A549 (cell line): ENCODE data around the gene DEFB110. TPM values are rescaled to one million over a fixed set of nuclear protein-coding genes. Genes with fewer than 3 reads are reported as not detected.

Source experiments
- ATAC-seq, 2 experiments: fragments of 200-7000 bp in 1 of 2; fragments of >200 bp in 1 of 2; cut with Nextera tagmentation in 1 of 2; cut with Tn5 transposase in 1 of 2; 3 replicates each; pipeline versions ENCODE4 v1.8.0 to v1.9.1; 2018 to 2020; ENCODE audit warnings: mild to moderate bottlenecking in 1 of 2, moderate library complexity in 1 of 2
- CTCF ChIA-PET: fragments of 300-600 bp; sonication (Branson Sonifier 250); formaldehyde crosslinking; extraction: SDS; loops from one replicate; lab custom pipeline; 2021; ENCODE audit warnings: antibody characterized with exemption, inconsistent platforms; lab: Yijun Ruan, JAX
- POLR2A ChIA-PET: fragments of 350-600 bp; formaldehyde crosslinking; extraction: SDS; loops from one replicate; lab custom pipeline; 2021; ENCODE audit warnings: antibody characterized with exemption, inconsistent platforms; lab: Yijun Ruan, JAX
- DNase-seq, 2 experiments: peaks; one replicate each; pipeline versions ENCODE4 v3.0.0 to v3.0.0-alpha.2; 2011 to 2016; ENCODE audit warnings: low read depth in 1 of 2, low spot score in 1 of 2
- FAIRE-seq: peaks from 2 replicates; lab custom pipeline; 2011; peaks lifted over from hg19 to GRCh38; lab: Jason Lieb, UNC
- H3K27ac ChIP-seq, 2 experiments: fragments of >200 bp; sonication (Bioruptor Twin); formaldehyde crosslinking; 3 replicates each; pipeline ENCODE4 v1.5.1; 2016 to 2017
- H3K4me1 ChIP-seq: fragments of >200 bp; sonication (Bioruptor Twin); formaldehyde crosslinking; 3 replicates; pipeline ENCODE4 v1.6.1; 2016
- H3K4me2 ChIP-seq: fragments of >200 bp; sonication (Bioruptor Twin); formaldehyde crosslinking; 3 replicates; pipeline ENCODE4 v1.6.1; 2016
- H3K4me3 ChIP-seq: fragments of >200 bp; sonication (Bioruptor Twin); formaldehyde crosslinking; 3 replicates; pipeline ENCODE4 v1.5.1; 2016
- H3K9me3 ChIP-seq: fragments of >200 bp; sonication (Bioruptor Twin); formaldehyde crosslinking; 3 replicates; pipeline ENCODE4 v1.6.1; 2016
- CHD2 ChIP-seq: fragments of 150-350 bp; IDR thresholded peaks from 2 replicates; pipeline ENCODE4 v1.6.1; 2014; ENCODE audit warnings: low read length; ENCODE audit not compliant: partially characterized antibody
- EP300 ChIP-seq, 2 experiments: fragments of >200 bp; sonication (Bioruptor Twin); formaldehyde crosslinking; IDR thresholded peaks; 2 replicates in 1 of 2; 3 replicates in 1 of 2; pipeline ENCODE4 v1.6.1; 2016 to 2017
- ESRRA ChIP-seq: fragments of 150-350 bp; IDR thresholded peaks from 2 replicates; pipeline ENCODE4 v1.6.1; 2014; ENCODE audit warnings: mild to moderate bottlenecking, low read length, borderline replicate concordance
- HDAC2 ChIP-seq: fragments of 200-600 bp; sonication (generic); IDR thresholded peaks from 2 replicates; pipeline ENCODE4 v1.6.1; 2016
- HEYL ChIP-seq: fragments of 250-450 bp; sonication (Bioruptor Pico); IDR thresholded peaks from 2 replicates; pipeline ENCODE4 v1.8.0; 2021; ENCODE audit warnings: mild to moderate bottlenecking, moderate library complexity
- HOXB13 ChIP-seq: fragments of 250-450 bp; sonication (Bioruptor Pico); IDR thresholded peaks from 2 replicates; pipeline ENCODE4 v1.5.0; 2020; ENCODE audit warnings: low read depth, mild to moderate bottlenecking, moderate library complexity
- JUN ChIP-seq, 2 experiments: fragments of >200 bp; sonication (Bioruptor Twin); formaldehyde crosslinking; IDR thresholded peaks; 2 replicates in 1 of 2; 3 replicates in 1 of 2; pipeline ENCODE4 v1.6.1; 2016 to 2017
- JUNB ChIP-seq: fragments of >200 bp; sonication (Bioruptor Twin); formaldehyde crosslinking; IDR thresholded peaks from 2 replicates; pipeline ENCODE4 v1.6.1; 2016
- KDM1A ChIP-seq: fragments of 200-600 bp; sonication (generic); IDR thresholded peaks from 2 replicates; pipeline ENCODE4 v1.6.1; 2016; ENCODE audit warnings: low read depth, mild to moderate bottlenecking
- KDM5A ChIP-seq: fragments of 200-600 bp; sonication (generic); IDR thresholded peaks from 2 replicates; pipeline ENCODE4 v1.6.1; 2016; ENCODE audit warnings: antibody characterized with exemption, mild to moderate bottlenecking
- MAFK ChIP-seq: fragments of 450-650 bp; IDR thresholded peaks from 2 replicates; pipeline ENCODE4 v1.6.1; 2014; ENCODE audit not compliant: partially characterized antibody
- MAZ ChIP-seq: fragments of 150-350 bp; IDR thresholded peaks from 2 replicates; pipeline ENCODE4 v1.6.1; 2014; ENCODE audit warnings: antibody characterized with exemption, low read depth, low read length, borderline replicate concordance
- MYC ChIP-seq: IDR thresholded peaks from 2 replicates; pipeline ENCODE4 v1.6.1; 2012; ENCODE audit warnings: mild to moderate bottlenecking, inconsistent platforms, low read length, improper control_type of control experiment, borderline replicate concordance
- PHF8 ChIP-seq: fragments of 200-600 bp; sonication (generic); IDR thresholded peaks from 2 replicates; pipeline ENCODE4 v1.6.1; 2016; ENCODE audit warnings: low read depth, mild to moderate bottlenecking, antibody characterized with exemption, moderate library complexity, borderline replicate concordance
- RARB ChIP-seq: fragments of 250-450 bp; sonication (Bioruptor Pico); IDR thresholded peaks from 2 replicates; pipeline ENCODE4 v1.8.0; 2021; ENCODE audit warnings: mild to moderate bottlenecking, moderate library complexity
- RCOR1 ChIP-seq: fragments of 150-350 bp; IDR thresholded peaks from 2 replicates; pipeline ENCODE4 v1.6.1; 2014; ENCODE audit warnings: antibody characterized with exemption, low read length, low read depth
- RFX5 ChIP-seq: fragments of 450-650 bp; IDR thresholded peaks from 2 replicates; pipeline ENCODE4 v1.7.1; 2014; ENCODE audit warnings: antibody characterized with exemption, mild to moderate bottlenecking, moderate library complexity
- RNF2 ChIP-seq: fragments of 200-600 bp; sonication (generic); IDR thresholded peaks from 2 replicates; pipeline ENCODE4 v1.6.1; 2016; ENCODE audit warnings: low read depth, mild to moderate bottlenecking, antibody characterized with exemption, moderate library complexity, borderline replicate concordance
- SMC3 ChIP-seq: fragments of >200 bp; sonication (Bioruptor Twin); formaldehyde crosslinking; IDR thresholded peaks from 3 replicates; pipeline ENCODE4 v1.6.1; 2018; ENCODE audit warnings: inconsistent platforms
- SREBF2 ChIP-seq: fragments of 450-650 bp; IDR thresholded peaks from 2 replicates; pipeline ENCODE4 v1.6.1; 2014; ENCODE audit warnings: mild to moderate bottlenecking, moderate library complexity
- TFCP2L1 ChIP-seq: fragments of 250-450 bp; sonication (Bioruptor Pico); IDR thresholded peaks from 2 replicates; pipeline ENCODE4 v1.5.0; 2021; ENCODE audit warnings: mild to moderate bottlenecking
- TP53 ChIP-seq: fragments of 250-450 bp; sonication (Bioruptor Pico); IDR thresholded peaks from 2 replicates; pipeline ENCODE4 v1.5.0; 2021; ENCODE audit warnings: mild to moderate bottlenecking, moderate library complexity
- ZFP36 ChIP-seq: fragments of 450-650 bp; IDR thresholded peaks from 2 replicates; pipeline ENCODE4 v1.6.1; 2014; ENCODE audit warnings: borderline replicate concordance; ENCODE audit not compliant: partially characterized antibody
- ZSCAN20 ChIP-seq: fragments of 250-450 bp; sonication (Bioruptor Pico); IDR thresholded peaks from 2 replicates; pipeline ENCODE4 v1.8.0; 2022; ENCODE audit warnings: mild to moderate bottlenecking, moderate library complexity
- WGBS: methylation state at CpG from one replicate; pipeline ENCODE4 v1.1.6; 2017; ENCODE audit errors: missing lambda C conversion rate; 5-methylcytosine and 5-hydroxymethylcytosine counted together
- polyA plus RNA-seq, 4 experiments: library from polyadenylated mRNA; depleted of rRNA in 3 of 4; stranded (reverse); fragments of >200 nt; fragmentation: RNase III in 1 of 4; extraction: RNeasy Plus Mini Kit Qiagen cat#74134 plus additional on column Dnase treatment in 1 of 4; gene quantifications; 2 replicates in 3 of 4; 3 replicates in 1 of 4; pipeline ENCODE4 v1.2.3, GENCODE V29; 2011 to 2017
- TF ChIP-seq, protein P1 (sequence below): fragments of >200 bp; sonication (Bioruptor Twin); formaldehyde crosslinking; IDR thresholded peaks from 3 replicates; pipeline ENCODE4 v1.5.1; 2016
- TF ChIP-seq, protein P2 (sequence below): fragments of >200 bp; sonication (Bioruptor Twin); formaldehyde crosslinking; IDR thresholded peaks from 3 replicates; pipeline ENCODE4 v1.6.1; 2016
- TF ChIP-seq, protein P3 (sequence below): fragments of 250-450 bp; sonication (Bioruptor Pico); IDR thresholded peaks from 2 replicates; pipeline ENCODE4 v1.5.0; 2020; ENCODE audit warnings: low read depth, mild to moderate bottlenecking, moderate library complexity

The DEFB110 gene
- polyA plus RNA-seq, 2 of the 4 experiments (the other 2 are of a cell fraction): not detected

GRCh38 chr6:49979584-49979983 lies 42.2 kb downstream of the DEFB110 start (continued):
- TF ChIP-seq, protein P1, sequence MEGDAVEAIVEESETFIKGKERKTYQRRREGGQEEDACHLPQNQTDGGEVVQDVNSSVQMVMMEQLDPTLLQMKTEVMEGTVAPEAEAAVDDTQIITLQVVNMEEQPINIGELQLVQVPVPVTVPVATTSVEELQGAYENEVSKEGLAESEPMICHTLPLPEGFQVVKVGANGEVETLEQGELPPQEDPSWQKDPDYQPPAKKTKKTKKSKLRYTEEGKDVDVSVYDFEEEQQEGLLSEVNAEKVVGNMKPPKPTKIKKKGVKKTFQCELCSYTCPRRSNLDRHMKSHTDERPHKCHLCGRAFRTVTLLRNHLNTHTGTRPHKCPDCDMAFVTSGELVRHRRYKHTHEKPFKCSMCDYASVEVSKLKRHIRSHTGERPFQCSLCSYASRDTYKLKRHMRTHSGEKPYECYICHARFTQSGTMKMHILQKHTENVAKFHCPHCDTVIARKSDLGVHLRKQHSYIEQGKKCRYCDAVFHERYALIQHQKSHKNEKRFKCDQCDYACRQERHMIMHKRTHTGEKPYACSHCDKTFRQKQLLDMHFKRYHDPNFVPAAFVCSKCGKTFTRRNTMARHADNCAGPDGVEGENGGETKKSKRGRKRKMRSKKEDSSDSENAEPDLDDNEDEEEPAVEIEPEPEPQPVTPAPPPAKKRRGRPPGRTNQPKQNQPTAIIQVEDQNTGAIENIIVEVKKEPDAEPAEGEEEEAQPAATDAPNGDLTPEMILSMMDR: no peak
- no peak for TF ChIP-seq TP53 (CRISPR knock-in tag)
- TF ChIP-seq, all 56 proteins: peak for 0

GRCh38 chr6:49978332-49979226 lies 43.2 kb downstream of the DEFB110 start:
- CTCF ChIA-PET: no interaction called here
- WGBS: 12% methylated on average over 3 of the region's 3 CpGs
- POLR2A ChIA-PET: no interaction called here
- Histone ChIP-seq H3K4me2 (peak overlapping the region; percentile 26; the same call in 2 of the 3 replicates), H3K4me1 (no peaks in the 10 kb centered on the region), H3K4me3 (no peak overlapping the region), H3K27ac (no peak overlapping the region), H3K9me3 (no peaks in the 10 kb centered on the region)
- DNase-seq (no peak), ATAC-seq (no peak), FAIRE-seq (no peak)
- TF ChIP-seq ZFP36 (no peak), TFCP2L1 (CRISPR knock-in tag) (no peak), RFX5 (no peak), SMC3 (no peak), ZSCAN20 (CRISPR knock-in tag) (no peak), EP300 (IDR thresholded peaks at IDR 0.05) (no peak), JUNB (no peak), JUN (IDR thresholded peaks at IDR 0.05) (no peak), MAZ (no peak), MYC (no peak), SREBF2 (no peak), KDM5A (no peak), PHF8 (no peak)
- TF ChIP-seq, protein P2, sequence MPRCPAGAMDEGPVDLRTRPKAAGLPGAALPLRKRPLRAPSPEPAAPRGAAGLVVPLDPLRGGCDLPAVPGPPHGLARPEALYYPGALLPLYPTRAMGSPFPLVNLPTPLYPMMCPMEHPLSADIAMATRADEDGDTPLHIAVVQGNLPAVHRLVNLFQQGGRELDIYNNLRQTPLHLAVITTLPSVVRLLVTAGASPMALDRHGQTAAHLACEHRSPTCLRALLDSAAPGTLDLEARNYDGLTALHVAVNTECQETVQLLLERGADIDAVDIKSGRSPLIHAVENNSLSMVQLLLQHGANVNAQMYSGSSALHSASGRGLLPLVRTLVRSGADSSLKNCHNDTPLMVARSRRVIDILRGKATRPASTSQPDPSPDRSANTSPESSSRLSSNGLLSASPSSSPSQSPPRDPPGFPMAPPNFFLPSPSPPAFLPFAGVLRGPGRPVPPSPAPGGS: no peak
- TF ChIP-seq, protein P1: no peak

DNA sequence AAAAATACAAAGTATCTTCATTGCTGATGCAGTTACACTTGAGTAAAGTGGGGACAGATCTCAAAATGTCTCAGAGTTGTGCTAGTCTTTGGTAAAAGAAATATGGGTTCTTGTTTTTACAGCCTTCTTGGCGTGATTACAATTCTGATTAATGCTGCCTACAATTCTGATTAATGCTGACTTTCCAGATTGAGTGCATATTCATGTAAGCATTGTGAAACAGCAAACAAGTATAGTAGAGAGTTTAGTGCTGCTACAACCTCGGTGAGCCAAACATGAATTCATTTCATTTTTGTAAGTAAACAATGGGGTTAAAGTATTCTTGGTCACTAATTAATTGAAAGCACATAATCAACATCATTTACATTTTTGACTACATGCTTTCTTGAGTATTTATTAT lies 52.2 kb downstream of the DEFB110 start, which contains the start of gene DEFB113:
Gene DEFB113, minus strand, starts transcription at position 21 of the 400 bp plus-strand sequence. Its CDS starts 0 bp downstream, at position 21.
- CTCF ChIA-PET: no interaction called here
- 4% methylated on average over 2 of the region's 2 CpGs for WGBS
- no peak within 1 kb of the TSS for H3K27ac ChIP-seq

More for the DNA sequence above, 52.2 kb downstream of the DEFB110 start, which contains the start of gene DEFB113:
- H3K4me2 ChIP-seq: no peak within 1 kb of the TSS
- DNase-seq (no peak), ATAC-seq (no peak), FAIRE-seq (no peak)
- no peaks in the 10 kb centered on the region for H3K4me1 ChIP-seq
- no peak within 1 kb of the TSS for H3K4me3 ChIP-seq
- no peak for TF ChIP-seq KDM1A
- no peak for TF ChIP-seq PHF8
- no peak for TF ChIP-seq TFCP2L1 (CRISPR knock-in tag)
- TF ChIP-seq MYC: no peak
- TF ChIP-seq RARB (CRISPR knock-in tag): no peak
- TF ChIP-seq MAFK: no peak
- no peak for TF ChIP-seq KDM5A
- no peak for TF ChIP-seq HDAC2
- TF ChIP-seq ESRRA: no peak
- TF ChIP-seq, protein P3, sequence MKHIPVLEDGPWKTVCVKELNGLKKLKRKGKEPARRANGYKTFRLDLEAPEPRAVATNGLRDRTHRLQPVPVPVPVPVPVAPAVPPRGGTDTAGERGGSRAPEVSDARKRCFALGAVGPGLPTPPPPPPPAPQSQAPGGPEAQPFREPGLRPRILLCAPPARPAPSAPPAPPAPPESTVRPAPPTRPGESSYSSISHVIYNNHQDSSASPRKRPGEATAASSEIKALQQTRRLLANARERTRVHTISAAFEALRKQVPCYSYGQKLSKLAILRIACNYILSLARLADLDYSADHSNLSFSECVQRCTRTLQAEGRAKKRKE: no peak
- no peak for TF ChIP-seq CHD2
- TF ChIP-seq RNF2: no peak
- TF ChIP-seq JUNB: no peak
- no peak for TF ChIP-seq HOXB13 (CRISPR knock-in tag)
- no peak for TF ChIP-seq HEYL
- no peak for TF ChIP-seq RCOR1
- no peak for TF ChIP-seq EP300 (IDR thresholded peaks at IDR 0.05)
- POLR2A ChIA-PET: no interaction called here
- no peaks in the 10 kb centered on the region for H3K9me3 ChIP-seq
